Measurements from ENCODE around the gene RUFY3. TPM values are rescaled to one million over a fixed set of nuclear protein-coding genes. Genes with fewer than 3 reads are reported as not detected.
"Not testable (repeated sequence)": the region's sequence is repeated elsewhere in the genome, so short reads cannot be mapped to it uniquely, and the experiment has no call there.

Gene RUFY3
- polyA plus RNA-seq, 3 donors = 102 to 205 (median 113) TPM

- not testable (repeated sequence) for DNase-seq (ENCODE audit: extremely low read depth in 1 of 11, low read depth in 9 of 11, low spot score in 4 of 11)
Observed at GRCh38 chr4:70702592-70702991, 19.2 kb upstream of the RUFY3 start.

GRCh38 chr4:70703619-70704214, 18.0 kb upstream of the RUFY3 start:
- peak in 2 of 11 donors; percentile 68 to 69 for DNase-seq (ENCODE audit: extremely low read depth in 1 of 11, low read depth in 9 of 11, low spot score in 4 of 11)

- peak in 9 of 11 donors; percentile 71 to 90 (median 84) for DNase-seq (ENCODE audit: extremely low read depth in 1 of 11, low read depth in 9 of 11, low spot score in 4 of 11)
Observed at GRCh38 chr4:70704215-70704930, 17.4 kb upstream of the RUFY3 start.

GRCh38 chr4:70704931-70705182, 16.9 kb upstream of the RUFY3 start:
- no peak for DNase-seq (ENCODE audit: extremely low read depth in 1 of 11, low read depth in 9 of 11, low spot score in 4 of 11)

- peak in 2 of 11 donors; percentile 50 to 58 for DNase-seq (ENCODE audit: extremely low read depth in 1 of 11, low read depth in 9 of 11, low spot score in 4 of 11)
Observed at GRCh38 chr4:70705183-70706043, 16.4 kb upstream of the RUFY3 start.

GRCh38 chr4:70706044-70706461, 15.7 kb upstream of the RUFY3 start:
- DNase-seq (ENCODE audit: extremely low read depth in 1 of 11, low read depth in 9 of 11, low spot score in 4 of 11) = no peak

- DNase-seq (ENCODE audit: extremely low read depth in 1 of 11, low read depth in 9 of 11, low spot score in 4 of 11) = no peak
Observed at GRCh38 chr4:70706516-70706915, 15.2 kb upstream of the RUFY3 start.

- DNase-seq (ENCODE audit: extremely low read depth in 1 of 11, low read depth in 9 of 11, low spot score in 4 of 11) = no peak
Observed at GRCh38 chr4:70709611-70710205, 12.1 kb upstream of the RUFY3 start.

- DNase-seq (ENCODE audit: extremely low read depth in 1 of 11, low read depth in 9 of 11, low spot score in 4 of 11) = no peak
Observed at GRCh38 chr4:70711599-70711998, 10.2 kb upstream of the RUFY3 start.

GRCh38 chr4:70712150-70712549, 9.6 kb upstream of the RUFY3 start:
- no peak for DNase-seq (ENCODE audit: extremely low read depth in 1 of 11, low read depth in 9 of 11, low spot score in 4 of 11)

GRCh38 chr4:70712604-70713452, 8.9 kb upstream of the RUFY3 start:
- no peak for DNase-seq (ENCODE audit: extremely low read depth in 1 of 11, low read depth in 9 of 11, low spot score in 4 of 11)

GRCh38 chr4:70713453-70714078, 8.2 kb upstream of the RUFY3 start:
- DNase-seq (ENCODE audit: extremely low read depth in 1 of 11, low read depth in 9 of 11, low spot score in 4 of 11) = no peak

- no peak for DNase-seq (ENCODE audit: extremely low read depth in 1 of 11, low read depth in 9 of 11, low spot score in 4 of 11)
Observed at GRCh38 chr4:70714079-70714887, 7.5 kb upstream of the RUFY3 start.

- DNase-seq (ENCODE audit: extremely low read depth in 1 of 11, low read depth in 9 of 11, low spot score in 4 of 11) = no peak
Observed at GRCh38 chr4:70715097-70715496, 6.7 kb upstream of the RUFY3 start.

- no peak for DNase-seq (ENCODE audit: extremely low read depth in 1 of 11, low read depth in 9 of 11, low spot score in 4 of 11)
Observed at GRCh38 chr4:70718811-70719604, 2.8 kb upstream of the RUFY3 start.

GRCh38 chr4:70722199-70722791, 531 bp downstream of the RUFY3 start:
- DNase-seq (ENCODE audit: extremely low read depth in 1 of 11, low read depth in 9 of 11, low spot score in 4 of 11) = no peak

GRCh38 chr4:70724463-70724862, 2.7 kb downstream of the RUFY3 start:
- no peak for DNase-seq (ENCODE audit: extremely low read depth in 1 of 11, low read depth in 9 of 11, low spot score in 4 of 11)

Measured in renal cortex interstitium (tissue), 11 donors.